Ureter (tissue), 1 donor: ENCODE measurements around the gene EFNA2. TPM values are rescaled to one million over a fixed set of nuclear protein-coding genes. Genes with fewer than 3 reads are reported as not detected.
A peak's percentile ranks its signal among the peaks of the same experiment; 100 is the strongest.

ENCODE experiments used
- DNase-seq: peaks from one replicate; pipeline ENCODE4 v3.0.0-alpha.2; 2020; ENCODE audit warnings: low spot score
- total RNA-seq: library from RNA; stranded (reverse); gene quantifications from one replicate; pipeline ENCODE4 v1.2.4, GENCODE V29; 2023
- donor health status: DM: yes; HTN: yes; CAD: no.

The EFNA2 gene
- total RNA-seq, 1 donor from 2014 or later: 0.70 TPM

- peak; percentile 97 for DNase-seq
Observed at GRCh38 chr19:1260749-1261537, 24.7 kb upstream of the EFNA2 start.

GRCh38 chr19:1261538-1261797, 24.2 kb upstream of the EFNA2 start:
- no peak for DNase-seq

- no peak for DNase-seq
Observed at GRCh38 chr19:1261798-1262622, 23.7 kb upstream of the EFNA2 start.

GRCh38 chr19:1262623-1263123, 23.0 kb upstream of the EFNA2 start:
- DNase-seq: no peak

- no peak for DNase-seq
Observed at GRCh38 chr19:1263188-1263587, 22.5 kb upstream of the EFNA2 start.

GRCh38 chr19:1264801-1265614, 20.7 kb upstream of the EFNA2 start:
- DNase-seq: peak; percentile 80

- DNase-seq: peak; percentile 79
Observed at GRCh38 chr19:1265615-1266128, 20.0 kb upstream of the EFNA2 start.

GRCh38 chr19:1266129-1266915, 19.4 kb upstream of the EFNA2 start:
- DNase-seq: peak; percentile 90

GRCh38 chr19:1266916-1267476, 18.7 kb upstream of the EFNA2 start:
- peak; percentile 82 for DNase-seq

- peak; percentile 50 for DNase-seq
Observed at GRCh38 chr19:1267477-1268225, 18.0 kb upstream of the EFNA2 start.

GRCh38 chr19:1268226-1269064, 17.2 kb upstream of the EFNA2 start:
- DNase-seq: no peak

GRCh38 chr19:1269065-1269477, 16.6 kb upstream of the EFNA2 start, which contains the start of gene CIRBP:
Gene CIRBP, plus strand, starts transcription at chr19:1269332. Its CDS starts 1,602 bp downstream, at chr19:1270934.
- peak; percentile 100 for DNase-seq

GRCh38 chr19:1269478-1270212, 16.0 kb upstream of the EFNA2 start:
- DNase-seq: peak; percentile 90

GRCh38 chr19:1270213-1270853, 15.3 kb upstream of the EFNA2 start:
- DNase-seq: no peak

- no peak for DNase-seq
Observed at GRCh38 chr19:1270854-1271527, 14.7 kb upstream of the EFNA2 start.

- no peak for DNase-seq
Observed at GRCh38 chr19:1271528-1272422, 13.9 kb upstream of the EFNA2 start.
